Forelimb muscle (tissue), 1 donor: ENCODE results near the gene MALAT1. TPM values are rescaled to one million over a fixed set of nuclear protein-coding genes. Genes with fewer than 3 reads are reported as not detected.

Experiments used
- DNase-seq: peaks from one replicate; pipeline ENCODE4 v3.0.0-alpha.2; 2013; ENCODE audit warnings: low read depth
- polyA plus RNA-seq: library from polyadenylated mRNA; unstranded; fragments of 120-200 nt; gene quantifications from one replicate; pipeline ENCODE4 v1.2.1, GENCODE V29; 2013; ENCODE audit not compliant: insufficient read length

MALAT1 gene
- polyA plus RNA-seq, 1 donor, result 200 TPM

DNA sequence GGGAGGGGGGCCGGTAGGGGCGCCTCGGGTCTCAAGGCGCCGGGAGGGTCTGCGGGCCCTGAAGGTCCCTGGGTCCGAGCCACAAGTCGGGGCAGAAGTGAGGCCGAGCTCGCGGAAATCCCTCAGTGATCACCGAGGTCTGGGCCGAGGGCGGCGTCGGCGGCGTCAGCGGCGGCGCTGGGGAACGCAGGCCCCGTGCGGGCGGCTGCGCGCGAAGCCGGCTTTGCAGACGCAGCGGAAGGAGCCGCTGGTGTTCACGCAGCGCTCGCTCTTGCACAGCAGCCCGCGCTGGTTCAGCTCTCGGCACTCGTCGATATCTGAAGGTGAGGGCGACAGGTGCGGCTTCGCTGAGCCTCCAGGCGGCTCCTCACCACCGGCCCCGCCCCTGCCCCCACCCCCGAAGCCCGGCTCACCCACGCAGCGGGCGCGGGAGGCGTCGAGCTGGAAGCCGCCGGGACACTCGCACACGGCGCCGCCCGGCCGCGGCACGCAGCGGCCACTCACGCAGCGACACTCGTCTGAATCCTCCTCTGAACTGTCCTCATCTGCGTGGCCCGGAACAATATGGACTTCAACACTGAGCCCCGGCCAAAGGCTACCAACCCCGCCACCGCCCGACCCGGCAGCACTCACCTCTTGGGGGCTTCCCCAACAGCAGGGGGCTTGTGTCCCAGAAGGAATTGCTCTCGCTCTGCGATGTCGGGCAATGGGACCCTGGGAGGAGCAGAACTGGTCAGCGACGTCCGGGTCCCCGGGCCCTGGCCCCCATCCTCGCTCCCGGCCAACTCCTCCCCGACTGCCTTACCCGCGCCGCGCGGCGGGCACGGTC, 40.3 kb downstream of the MALAT1 start:
- no peak for DNase-seq

DNA sequence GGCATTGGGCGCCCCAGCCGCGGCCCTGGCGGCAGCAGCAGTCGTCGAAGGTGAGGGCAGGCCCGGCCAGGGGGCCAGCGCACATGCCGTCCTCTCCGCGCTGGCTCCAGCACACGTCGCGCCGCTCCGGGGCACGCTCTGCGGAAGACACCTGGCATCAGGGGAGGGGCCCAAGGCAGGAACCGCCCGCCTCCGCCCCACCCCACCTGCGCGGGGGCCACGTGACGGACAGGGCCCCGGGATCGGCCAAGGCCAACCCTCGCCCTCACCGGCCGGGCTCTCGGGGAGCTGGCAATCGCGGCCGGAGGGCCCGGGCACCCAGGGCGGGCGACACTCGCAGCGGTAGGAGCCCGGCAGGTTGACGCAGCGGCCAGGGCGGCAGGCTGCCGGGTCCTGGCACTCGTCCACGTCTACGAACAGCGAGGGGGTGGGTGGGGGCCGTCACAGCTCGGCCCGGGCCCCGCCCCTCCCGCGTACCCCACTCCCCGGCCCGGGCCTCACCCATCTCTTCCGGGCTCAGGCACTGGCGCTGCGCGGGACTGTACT, 41.0 kb downstream of the MALAT1 start:
- DNase-seq, result no peak

DNA sequence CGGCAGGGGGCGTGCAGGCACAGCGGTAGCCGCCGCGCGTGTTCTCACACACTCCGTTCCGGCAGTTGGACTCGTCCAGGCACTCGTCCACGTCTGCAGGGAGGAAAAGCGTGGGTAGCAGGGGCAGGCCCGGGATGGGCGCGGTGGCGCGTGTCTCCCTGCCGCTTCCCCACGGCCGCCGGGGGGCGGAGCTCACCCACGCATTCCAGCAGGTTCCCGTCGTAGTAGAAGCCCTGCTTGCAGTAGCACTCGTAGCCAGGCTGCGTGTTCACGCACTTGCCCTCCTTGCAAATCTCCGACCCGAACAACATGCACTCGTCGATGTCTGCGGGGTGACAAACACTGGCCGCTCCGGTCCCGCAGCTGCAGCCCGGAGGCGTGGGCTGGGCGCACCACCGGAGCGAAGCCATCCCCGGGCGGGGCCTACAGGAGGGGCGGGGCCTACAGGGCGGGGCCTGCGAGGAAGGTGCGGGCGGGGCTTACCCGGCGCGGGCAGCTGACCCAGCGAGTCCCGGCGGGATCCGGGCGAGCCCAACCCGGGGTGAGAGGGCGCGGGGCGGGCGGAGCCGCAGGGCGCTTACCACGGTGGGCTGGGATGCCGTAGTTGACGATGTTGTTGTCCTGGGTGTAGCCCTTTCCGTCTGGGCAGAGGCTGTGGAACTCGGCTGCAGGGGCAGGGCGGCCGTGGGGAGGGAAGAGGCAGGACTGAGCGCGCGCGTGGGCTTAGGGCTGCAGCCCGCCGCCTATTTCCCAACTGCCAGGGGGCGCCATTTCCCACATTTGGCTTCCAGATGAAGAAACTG, 41.6 kb downstream of the MALAT1 start:
- DNase-seq, result no peak

DNA sequence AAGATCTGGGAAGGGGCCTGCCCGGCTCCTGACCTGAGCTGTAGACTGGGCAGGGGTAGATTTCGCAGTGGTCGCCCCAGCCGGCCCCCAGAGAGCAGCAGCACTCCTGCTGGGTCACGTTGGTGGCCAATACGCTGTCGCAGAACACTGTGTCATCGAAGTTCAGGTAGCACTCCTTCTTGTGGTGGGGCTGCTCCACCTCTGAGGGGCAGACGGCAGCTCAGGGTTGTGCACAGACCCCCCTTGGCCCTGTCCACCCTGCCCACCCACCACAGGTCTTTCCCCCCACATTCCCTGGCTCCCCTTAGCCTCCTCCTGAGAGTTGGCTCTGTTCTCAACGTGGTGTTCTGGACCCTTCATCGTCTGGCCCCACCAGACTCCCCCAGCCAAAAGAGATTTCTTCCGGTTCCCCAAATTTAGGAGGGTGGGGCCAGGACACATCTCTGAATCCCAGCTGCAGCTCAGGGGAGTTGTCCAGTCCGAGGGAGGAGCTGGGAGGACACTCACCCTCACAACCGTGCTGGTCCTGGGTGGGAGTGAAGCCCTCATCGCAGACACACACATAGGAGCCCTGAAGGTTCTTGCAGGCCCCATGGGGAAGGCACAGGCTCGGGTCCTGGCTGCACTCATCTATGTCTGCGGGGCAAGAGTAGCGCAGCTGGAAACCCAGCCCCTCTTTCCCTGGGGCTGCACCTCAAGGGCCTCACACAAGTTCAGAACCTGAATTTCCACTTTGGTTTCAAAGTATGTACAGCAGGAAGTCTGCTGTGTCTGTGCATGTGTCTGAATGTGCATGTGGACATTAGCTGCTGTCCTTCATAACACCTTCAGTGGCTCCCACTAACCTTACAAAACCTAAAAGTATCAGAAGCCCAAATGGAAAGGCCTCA, 42.5 kb downstream of the MALAT1 start:
- DNase-seq, result no peak

DNA sequence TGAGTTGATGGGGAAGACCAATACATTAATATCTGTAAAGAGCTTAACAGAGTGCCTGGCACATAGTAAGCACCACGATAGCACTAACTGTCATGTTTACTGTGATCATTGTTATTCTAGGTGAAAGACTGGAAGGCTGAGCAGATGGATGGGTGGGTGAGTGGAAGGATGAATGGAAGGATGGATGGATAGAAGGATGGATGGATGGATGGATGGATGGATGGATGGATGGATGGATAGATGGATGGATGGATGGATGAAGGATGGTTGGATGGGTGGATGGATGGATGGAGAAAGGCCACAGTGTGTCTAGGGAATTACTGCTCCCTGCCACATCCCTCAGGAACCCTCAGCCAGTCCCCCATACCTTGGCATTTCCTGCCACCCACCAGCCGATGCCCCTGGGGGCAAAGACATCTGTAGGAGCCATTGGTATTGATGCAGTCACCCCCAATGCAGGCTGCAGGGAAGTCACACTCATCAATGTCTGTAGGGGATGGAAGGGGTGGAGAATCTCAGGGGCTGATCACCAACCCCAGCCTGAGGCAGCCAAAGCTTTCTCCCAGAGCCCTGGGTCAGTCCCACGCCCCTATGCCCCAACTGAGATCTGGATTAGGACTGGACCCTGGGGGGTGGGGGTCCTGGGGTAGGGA, 44.0 kb downstream of the MALAT1 start:
- DNase-seq, result no peak

DNA sequence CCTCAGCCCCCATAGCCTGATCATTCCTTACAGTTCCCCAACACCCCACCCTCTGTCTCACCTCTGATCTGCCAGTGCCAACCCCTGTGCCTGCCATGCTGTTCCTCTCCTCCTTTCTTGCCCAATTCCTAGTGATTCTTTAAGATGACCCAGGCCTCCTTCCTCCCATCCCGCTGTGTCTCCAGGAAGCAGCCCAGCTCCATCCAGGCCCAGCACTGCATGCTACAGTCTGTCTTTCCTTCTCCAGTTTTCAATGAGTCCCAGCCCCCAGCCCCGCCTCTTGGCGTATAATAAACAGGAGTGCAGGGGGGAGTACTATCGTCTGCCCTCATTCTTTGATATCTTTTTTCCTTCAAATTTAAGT, 47.0 kb downstream of the MALAT1 start:
- no peak for DNase-seq

DNA sequence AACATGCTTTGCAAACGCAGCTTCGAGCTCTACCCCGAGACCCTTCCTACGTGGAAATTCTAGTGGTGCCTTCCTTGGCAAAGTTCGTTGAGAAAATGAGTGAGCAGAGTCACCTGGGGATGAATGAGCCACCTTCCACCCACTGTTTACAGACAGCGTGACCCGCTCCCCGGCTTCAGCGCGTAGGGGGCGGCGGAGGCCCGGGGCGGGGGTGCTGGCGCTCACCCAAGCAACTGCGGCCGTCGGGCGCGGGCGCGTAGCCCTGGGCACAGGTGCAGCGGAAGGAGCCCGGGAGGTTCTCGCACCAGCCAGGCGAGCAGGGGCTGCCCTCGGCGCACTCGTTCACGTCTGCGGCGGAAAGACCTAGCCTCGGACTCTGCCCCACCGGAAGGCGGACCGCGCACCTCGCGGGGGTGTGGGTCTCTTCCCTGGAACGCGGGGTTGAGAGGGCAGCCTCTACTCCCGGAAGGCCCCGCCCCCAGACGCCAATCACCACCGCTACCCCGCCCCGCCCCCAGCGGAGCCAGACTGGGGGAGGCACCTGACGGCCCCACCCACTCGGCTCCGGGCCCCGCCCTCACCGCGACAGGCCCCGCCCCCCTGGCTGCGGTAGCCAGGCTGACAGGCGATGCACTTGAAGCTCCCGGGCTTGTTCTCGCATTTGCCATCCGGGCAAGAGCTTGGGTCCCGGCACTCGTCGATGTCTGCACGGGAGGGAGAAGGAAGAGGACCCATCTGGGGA, 47.5 kb downstream of the MALAT1 start:
- DNase-seq, result no peak

DNA sequence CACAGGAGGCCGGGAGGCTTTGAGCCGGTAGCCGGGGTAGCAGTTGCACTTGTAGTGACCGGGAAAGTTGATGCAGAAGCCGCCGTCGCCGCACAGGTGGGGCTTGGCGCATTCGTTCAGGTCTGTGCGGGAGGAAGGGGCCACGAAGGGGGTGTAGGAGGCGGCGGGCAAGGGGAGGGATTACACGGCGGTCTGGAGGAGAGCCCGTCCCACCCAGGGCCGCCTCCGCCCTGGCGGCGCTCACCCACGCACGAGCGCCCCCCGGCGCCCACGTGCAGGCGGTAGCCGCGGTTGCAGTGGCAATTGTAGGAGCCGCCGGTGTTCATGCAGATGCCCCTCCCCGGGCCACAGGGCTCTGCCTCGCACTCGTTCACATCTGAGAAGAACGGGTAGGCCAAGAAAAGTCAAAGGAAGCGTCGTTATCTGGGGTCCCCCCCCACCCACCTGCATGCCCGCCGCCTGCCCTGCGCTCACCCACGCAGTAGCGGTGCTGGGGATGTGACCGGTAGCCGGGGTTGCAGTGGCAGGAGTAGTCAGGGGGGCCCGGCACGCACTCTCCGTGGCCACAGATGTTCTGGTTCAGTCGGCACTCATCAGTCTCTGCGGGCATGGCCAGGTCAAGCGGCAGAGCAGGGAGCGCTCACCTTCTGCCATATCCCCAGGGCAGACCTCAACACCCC, 48.7 kb downstream of the MALAT1 start:
- DNase-seq, result no peak

DNA sequence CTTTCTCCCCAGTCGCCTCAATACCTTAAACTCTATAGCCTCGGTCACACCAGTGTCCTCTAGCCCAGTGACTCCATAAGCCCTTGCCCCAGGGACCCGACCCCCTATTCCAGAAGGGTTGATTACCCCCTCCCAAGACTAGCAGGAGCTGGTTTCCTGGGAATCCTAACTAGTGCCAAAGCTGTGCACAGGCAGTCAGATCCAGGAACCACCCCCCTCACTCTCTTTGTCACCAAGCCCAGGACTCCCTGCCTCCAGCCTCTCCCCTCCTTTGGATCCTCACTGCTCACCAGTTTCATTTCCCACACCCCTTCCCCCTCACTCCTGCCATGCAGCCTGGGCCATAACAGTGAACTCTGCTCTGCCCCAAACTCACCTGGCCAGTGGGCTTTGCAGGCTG, 49.5 kb downstream of the MALAT1 start:
- DNase-seq, result no peak

DNA sequence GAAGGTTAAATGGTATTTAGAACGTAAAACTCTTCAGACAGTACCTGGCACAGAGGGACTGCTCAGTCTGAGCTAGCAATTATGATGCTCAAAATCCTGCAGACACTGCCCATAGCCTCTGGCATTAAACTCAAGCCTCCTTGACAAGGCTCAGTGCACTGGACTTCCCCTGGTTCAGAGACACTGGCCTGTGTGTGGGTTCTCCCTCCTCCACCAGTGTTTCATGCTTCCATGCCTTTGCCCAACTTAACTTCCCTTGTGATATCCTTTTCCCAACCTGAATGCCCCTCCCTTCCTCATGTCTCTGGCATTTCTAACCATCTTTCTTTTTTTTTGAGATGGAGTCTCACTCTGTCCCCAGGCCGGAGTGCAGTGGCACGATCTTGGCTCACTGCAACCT, 50.3 kb downstream of the MALAT1 start:
- no peak for DNase-seq

DNA sequence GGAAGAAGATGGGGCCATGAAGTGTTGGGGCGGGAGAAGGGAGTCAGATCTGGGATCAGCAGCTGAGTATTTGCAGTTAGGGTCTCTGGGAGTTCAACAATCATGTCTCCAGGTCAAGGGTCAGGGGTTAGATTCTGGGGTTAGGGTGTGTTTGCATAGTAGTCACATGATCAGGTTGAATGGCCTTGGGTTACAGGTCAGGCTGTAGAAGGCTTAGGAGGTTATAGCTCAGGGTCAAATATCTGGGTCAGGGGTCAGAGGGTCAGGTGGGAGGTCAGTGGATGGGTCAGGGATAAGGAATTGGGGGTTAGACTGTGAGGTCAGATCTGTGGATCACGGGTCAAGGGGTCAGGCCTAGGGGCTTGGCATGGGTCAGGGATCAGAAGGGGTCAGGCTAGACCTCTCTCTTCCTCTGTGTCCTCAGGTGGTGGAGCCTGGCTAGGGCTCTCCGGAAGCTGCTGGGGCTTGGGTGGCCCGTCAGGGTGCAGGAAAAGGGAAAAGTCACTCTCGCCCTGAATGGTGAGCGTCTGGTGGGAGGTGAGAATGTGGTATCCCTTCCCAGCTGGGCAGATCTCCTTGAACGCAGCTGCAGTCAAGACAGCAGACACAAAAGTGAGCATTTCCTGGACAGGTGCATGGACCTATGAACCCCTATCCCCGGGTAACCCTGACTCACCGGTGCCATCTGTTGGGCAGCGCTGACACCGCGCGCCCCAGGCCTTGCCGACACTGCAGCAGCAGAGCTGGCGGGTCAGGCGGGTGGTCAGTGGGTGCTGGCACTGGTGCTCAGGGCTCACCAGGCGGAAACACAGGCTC, 52.9 kb downstream of the MALAT1 start:
- no peak for DNase-seq

DNA sequence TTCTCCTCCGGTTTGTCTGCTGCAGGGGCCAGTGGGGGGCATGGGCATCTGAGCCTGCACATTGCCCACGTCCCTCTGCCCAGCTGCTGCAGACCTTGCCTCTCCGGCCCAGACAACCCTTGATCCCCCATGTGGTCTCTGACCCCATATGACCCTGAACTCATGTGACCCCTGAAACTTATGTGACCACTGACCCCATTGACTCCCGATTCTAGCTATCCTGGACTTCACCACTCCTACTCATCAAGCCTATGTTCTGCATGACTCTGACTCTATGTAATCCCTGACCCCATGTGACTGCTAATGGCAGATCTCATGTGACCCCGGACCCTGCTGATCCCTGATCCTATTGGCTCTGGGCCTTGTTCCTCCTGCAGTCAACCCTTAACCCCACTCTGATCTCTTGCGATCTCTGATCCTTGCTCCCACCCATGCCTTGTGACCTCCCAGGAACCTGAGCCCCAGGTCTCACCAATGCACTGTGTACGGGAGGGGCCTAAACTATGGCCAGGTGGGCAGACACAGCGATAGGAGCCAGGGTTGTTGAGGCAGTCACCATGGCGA, 53.6 kb downstream of the MALAT1 start:
- no peak for DNase-seq

DNA sequence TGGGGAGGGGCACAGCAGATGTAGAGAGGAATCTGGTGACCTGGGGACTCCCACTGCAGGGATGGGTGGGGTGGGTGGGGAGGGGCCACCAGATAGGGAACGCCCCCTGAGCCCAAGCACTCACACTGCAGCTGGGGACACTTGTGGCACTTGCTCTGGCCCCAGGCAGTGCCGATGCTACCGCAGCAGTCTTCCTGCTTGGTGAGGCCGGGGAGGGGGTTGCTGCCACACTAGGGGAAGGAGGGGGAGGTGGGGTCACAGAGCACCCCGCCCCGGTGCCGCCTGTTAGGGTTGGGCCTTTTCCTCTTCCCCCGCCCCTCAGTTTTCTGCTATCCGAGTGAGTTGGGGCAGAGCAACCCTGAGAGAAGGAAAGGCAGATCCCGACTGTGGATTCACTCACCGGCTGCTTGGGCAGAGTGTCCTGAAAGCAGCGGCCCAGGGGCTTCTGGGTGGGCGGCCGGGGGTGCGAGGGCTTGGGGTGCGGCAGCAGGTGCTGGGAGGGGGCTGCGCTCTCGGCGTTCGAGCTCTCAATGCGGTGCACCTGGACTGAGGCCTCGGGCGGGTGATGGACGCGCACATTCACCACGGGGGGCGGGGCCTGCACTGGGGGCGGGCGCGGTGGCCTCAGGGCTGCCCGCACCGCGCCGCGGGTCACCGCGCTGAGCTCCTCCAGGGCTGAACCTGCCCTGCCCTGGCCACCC, 54.6 kb downstream of the MALAT1 start:
- no peak for DNase-seq

DNA sequence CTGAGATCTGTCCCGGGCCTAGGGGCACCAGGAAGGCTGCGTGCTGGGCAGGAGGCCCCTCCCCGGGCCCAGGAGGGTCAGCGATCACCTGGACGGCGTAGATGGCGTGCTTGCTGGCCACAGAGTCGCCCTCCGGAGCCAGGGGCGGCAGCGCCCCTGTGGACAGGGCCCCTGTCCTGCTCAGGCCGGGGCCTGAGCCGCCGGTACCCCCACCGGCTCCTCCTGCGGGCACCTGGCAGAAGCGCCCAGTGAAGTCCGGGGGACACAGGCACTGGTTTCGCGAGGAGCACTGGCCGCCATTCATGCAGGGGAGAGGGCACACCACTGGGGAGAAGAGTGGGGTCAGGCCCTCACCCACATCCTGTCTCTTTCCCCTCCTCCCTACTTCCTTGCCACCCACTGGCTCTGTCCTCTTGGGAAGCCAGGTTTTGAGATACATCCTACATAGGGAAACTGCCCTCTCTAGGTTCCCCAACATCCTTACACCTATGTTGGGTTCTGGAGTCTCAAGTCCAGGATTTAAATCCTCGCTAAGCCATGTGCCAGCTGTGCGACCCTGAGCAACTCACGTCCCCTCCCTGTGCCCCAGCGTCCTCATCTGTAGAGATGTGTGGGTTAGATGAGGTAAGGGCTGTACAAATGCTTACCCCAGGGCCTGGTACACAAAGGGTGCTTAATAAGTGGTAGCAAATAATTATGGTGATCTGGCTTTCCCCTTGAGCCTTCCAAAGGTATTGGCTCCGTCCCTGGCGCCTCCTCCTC, 55.4 kb downstream of the MALAT1 start:
- DNase-seq, result no peak

DNA sequence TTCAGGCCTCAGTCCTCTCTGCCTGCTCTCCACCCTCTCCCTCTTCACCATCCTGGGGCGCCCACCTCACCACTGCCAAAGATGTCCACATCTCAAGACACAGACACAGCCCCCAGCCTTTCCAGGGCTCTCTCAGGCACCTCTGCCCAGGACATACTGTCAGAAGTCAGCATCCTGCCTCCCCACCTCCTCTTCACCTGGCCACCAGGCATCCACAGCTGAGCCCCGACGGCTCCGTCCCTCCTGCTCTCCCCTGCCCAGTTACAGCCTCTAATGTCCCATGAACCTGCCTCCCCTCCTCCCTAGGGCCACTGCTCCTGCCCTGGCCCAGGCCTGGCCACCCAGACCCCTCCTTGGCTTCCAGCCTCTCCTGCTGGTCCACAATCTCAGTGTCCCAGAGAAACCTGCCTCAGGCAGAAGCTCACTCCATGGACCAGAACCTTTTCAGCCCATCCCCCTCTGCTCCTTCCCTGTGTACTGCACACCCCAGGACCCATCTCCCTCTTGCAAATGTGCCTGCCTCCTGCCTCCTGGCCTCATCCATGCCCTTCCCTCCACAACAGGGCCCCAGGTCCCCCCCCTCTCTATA, 56.1 kb downstream of the MALAT1 start:
- no peak for DNase-seq

DNA sequence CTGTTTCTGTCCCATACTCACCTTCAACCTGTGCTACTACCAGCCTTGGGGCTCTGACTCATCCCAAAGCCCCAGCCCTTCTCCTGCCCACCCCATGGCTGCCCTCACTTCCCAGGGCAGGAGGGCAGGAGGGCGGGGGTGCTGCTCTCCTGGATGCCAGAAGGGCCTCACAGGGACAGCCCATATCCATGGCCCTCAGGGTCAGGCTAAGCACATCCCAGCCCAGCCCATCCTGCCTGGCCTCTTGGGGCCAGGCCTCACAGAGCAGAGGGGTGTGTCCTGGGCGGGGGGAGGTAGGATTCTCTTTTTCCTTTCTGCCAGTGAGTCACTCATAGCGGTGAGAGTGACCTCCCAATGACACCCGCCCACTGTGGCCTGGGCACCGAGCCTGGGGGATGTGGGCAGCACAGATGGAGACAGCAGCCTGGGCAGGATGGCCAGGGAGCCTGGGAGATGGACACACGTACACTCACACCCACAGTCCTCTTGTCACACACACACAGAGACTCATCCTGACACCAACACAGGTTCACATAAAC, 56.9 kb downstream of the MALAT1 start:
- DNase-seq, result no peak
